Raji (cell line): ENCODE measurements around the gene ZFHX3.

Experiments
- POLR2A ChIP-seq: IDR thresholded peaks from 2 replicates; pipeline ENCODE4 v1.6.1; 2011; ENCODE audit warnings: low read depth, low read length, control low read depth; ENCODE audit not compliant: insufficient read depth

The ZFHX3 gene

GRCh38 chr16:72739577-72739976 lies 308.4 kb downstream of the ZFHX3 start:
- no peak for TF ChIP-seq POLR2A

GRCh38 chr16:72736074-72736473 lies 311.9 kb downstream of the ZFHX3 start:
- no peak for TF ChIP-seq POLR2A
